ENCODE results near the gene ADAM22.
A peak's percentile ranks its signal among the peaks of the same experiment; 100 is the strongest.

GRCh38 chr7:88041583-88041982, 107.5 kb downstream of the ADAM22 start:
- TF ChIP-seq CTCF (IDR thresholded peaks at IDR 0.05), result no peak
- no peak; the same call in 1 of the 2 replicates for TF ChIP-seq GATA2 (CRISPR knock-in tag; IDR thresholded peaks at IDR 0.05)
- TF ChIP-seq MXI1 (IDR thresholded peaks at IDR 0.05; ENCODE audit: low read depth, low read length), result peak; percentile 23; the same call in 1 of the 2 replicates
- no peak for TF ChIP-seq USF1 (IDR thresholded peaks at IDR 0.05; ENCODE audit: borderline replicate concordance, low read depth)
- no peak for TF ChIP-seq POLR2AphosphoS5 (IDR thresholded peaks at IDR 0.05; ENCODE audit: low read depth, low read length)
- peak in 1 of 2 experiments; percentile 54; a peak in 1 of 4 replicates for TF ChIP-seq EP300 (IDR thresholded peaks at IDR 0.05; ENCODE audit: borderline replicate concordance in 1 of 2, low read depth in 1 of 2, low read length in 1 of 2)
- TF ChIP-seq MAX (IDR thresholded peaks at IDR 0.05; ENCODE audit: low read depth), result no peak

All from SK-N-SH (cell line).